ENCODE data around the gene NRXN3. TPM values are rescaled to one million over a fixed set of nuclear protein-coding genes. Genes with fewer than 3 reads are reported as not detected.

NRXN3 gene
- total RNA-seq, 1 donor from 2014 or later, result 1.6 TPM

GRCh38 chr14:78243187-78243586 lies 73.0 kb downstream of the NRXN3 start:
- no peaks in the 10 kb centered on the region for H3K36me3 ChIP-seq (ENCODE audit: control insufficient read depth, insufficient read depth, low read length)
- peaks cover 2% of the 10 kb centered on the region for H3K27me3 ChIP-seq (ENCODE audit: control insufficient read depth, insufficient read depth, low read length)
- H3K4me3 ChIP-seq (ENCODE audit: low read depth, low read length), result no peak overlapping the region
- TF ChIP-seq CTCF (IDR thresholded peaks at IDR 0.05; ENCODE audit: insufficient read depth, low read length, poor library complexity, severe bottlenecking), result no peak
- DNase-seq (ENCODE audit: low read depth), result no peak

DNA sequence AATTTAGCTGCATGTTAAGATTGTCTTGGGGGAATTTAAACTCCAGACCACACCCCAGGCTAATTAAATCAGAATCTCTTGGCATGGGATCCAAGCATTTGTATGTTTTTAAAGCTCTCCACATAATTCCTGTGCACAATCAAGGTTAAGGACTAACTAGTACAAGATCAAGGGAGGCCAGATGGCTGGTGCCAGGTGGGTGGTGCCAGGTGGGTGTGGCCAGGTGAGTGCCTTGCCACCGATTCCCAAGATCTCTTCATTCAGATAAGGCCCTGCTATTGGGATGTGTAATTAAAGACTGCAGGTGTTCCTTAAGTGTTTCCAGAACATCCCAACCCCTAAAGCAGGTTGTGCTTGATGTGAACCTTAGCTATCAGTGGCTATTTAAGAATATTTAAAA lies 75.1 kb downstream of the NRXN3 start:
- Histone ChIP-seq H3K4me3 (ENCODE audit: low read depth, low read length) (no peak overlapping the region), H3K36me3 (ENCODE audit: control insufficient read depth, insufficient read depth, low read length) (no peaks in the 10 kb centered on the region), H3K27me3 (ENCODE audit: control insufficient read depth, insufficient read depth, low read length) (peaks cover 2% of the 10 kb centered on the region)
- no peak for TF ChIP-seq CTCF (IDR thresholded peaks at IDR 0.05; ENCODE audit: insufficient read depth, low read length, poor library complexity, severe bottlenecking)
- no peak for DNase-seq (ENCODE audit: low read depth)

DNA sequence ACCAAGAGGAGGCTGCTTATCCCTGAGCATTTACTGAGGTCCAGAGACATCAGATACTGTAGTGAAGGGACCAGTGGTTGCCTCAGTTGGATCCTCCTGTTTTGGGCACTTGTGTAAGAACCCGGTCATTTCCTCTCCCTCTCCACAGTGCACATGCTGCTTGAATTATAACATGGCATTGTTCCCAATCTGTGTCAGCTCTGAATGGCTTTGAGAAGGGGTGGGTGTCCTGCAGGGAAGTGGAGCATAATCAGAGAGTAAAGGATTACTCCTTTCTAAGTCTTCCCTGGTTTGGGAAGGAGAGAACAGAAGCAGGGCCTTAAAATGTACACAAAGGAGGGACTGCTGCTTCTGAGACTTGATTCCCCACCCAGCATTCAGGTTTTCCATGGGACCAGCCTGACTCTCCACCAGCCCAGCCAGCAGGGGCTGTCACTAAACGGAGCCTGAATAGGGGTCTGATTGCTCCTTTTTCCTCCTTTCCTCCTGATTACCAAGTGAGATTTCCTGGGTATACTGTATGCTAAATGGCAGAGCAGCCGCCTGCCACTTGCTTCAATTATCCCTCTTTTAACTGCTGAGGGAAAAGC lies 78.4 kb downstream of the NRXN3 start:
- no peak for DNase-seq (ENCODE audit: low read depth)
- Histone ChIP-seq H3K36me3 (ENCODE audit: control insufficient read depth, insufficient read depth, low read length) (no peaks in the 10 kb centered on the region), H3K27me3 (ENCODE audit: control insufficient read depth, insufficient read depth, low read length) (peaks cover 5% of the 10 kb centered on the region), H3K4me3 (ENCODE audit: low read depth, low read length) (no peak overlapping the region)
- TF ChIP-seq CTCF (IDR thresholded peaks at IDR 0.05; ENCODE audit: insufficient read depth, low read length, poor library complexity, severe bottlenecking), result no peak

- H3K27me3 ChIP-seq (ENCODE audit: control insufficient read depth, insufficient read depth, low read length), result peaks cover 5% of the 10 kb centered on the region
- H3K36me3 ChIP-seq (ENCODE audit: control insufficient read depth, insufficient read depth, low read length), result no peaks in the 10 kb centered on the region
- H3K4me3 ChIP-seq (ENCODE audit: low read depth, low read length), result no peak overlapping the region
- DNase-seq (ENCODE audit: low read depth), result no peak
- TF ChIP-seq CTCF (IDR thresholded peaks at IDR 0.05; ENCODE audit: insufficient read depth, low read length, poor library complexity, severe bottlenecking), result no peak
These were observed 81.1 kb downstream of the NRXN3 start for GRCh38 chr14:78251308-78251707.

- peak; percentile 90 for DNase-seq (ENCODE audit: low read depth)
These were observed 83.8 kb downstream of the NRXN3 start for GRCh38 chr14:78253986-78254385.

More at GRCh38 chr14:78253986-78254385, 83.8 kb downstream of the NRXN3 start:
- no peak overlapping the region for H3K4me3 ChIP-seq (ENCODE audit: low read depth, low read length)
- no peaks in the 10 kb centered on the region for H3K36me3 ChIP-seq (ENCODE audit: control insufficient read depth, insufficient read depth, low read length)
- no peak for TF ChIP-seq CTCF (IDR thresholded peaks at IDR 0.05; ENCODE audit: insufficient read depth, low read length, poor library complexity, severe bottlenecking)
- H3K27me3 ChIP-seq (ENCODE audit: control insufficient read depth, insufficient read depth, low read length), result peaks cover 2% of the 10 kb centered on the region
